ENCODE data around the gene TSC22D4.
A peak's percentile ranks its signal among the peaks of the same experiment; 100 is the strongest.

The TSC22D4 gene

GRCh38 chr7:100435401-100436304 is 43.4 kb downstream of the TSC22D4 start (continued):
- TF ChIP-seq PRDM2 (tag by site-specific recombination; IDR thresholded peaks at IDR 0.05; ENCODE audit: borderline replicate concordance) (no peak), ZSCAN18 (tag by site-specific recombination; IDR thresholded peaks at IDR 0.05) (no peak), ZNF626 (tag by site-specific recombination; IDR thresholded peaks at IDR 0.05) (no peak), ATF2 (tag by site-specific recombination; IDR thresholded peaks at IDR 0.05; ENCODE audit: low read depth) (no peak), ZNF140 (tag by site-specific recombination; IDR thresholded peaks at IDR 0.05) (no peak), ZFP41 (tag by site-specific recombination; IDR thresholded peaks at IDR 0.05; ENCODE audit: borderline replicate concordance) (no peak), ZNF148 (tag by site-specific recombination; IDR thresholded peaks at IDR 0.05; ENCODE audit: borderline replicate concordance) (no peak), ZNF529 (tag by site-specific recombination; IDR thresholded peaks at IDR 0.05; ENCODE audit: insufficient replicate concordance) (no peak), MZF1 (tag by site-specific recombination; IDR thresholded peaks at IDR 0.05; ENCODE audit: borderline replicate concordance) (no peak), ZSCAN23 (tag by site-specific recombination; IDR thresholded peaks at IDR 0.05) (no peak), KLF10 (tag by site-specific recombination; IDR thresholded peaks at IDR 0.05) (no peak), ZNF292 (tag by site-specific recombination; IDR thresholded peaks at IDR 0.05; ENCODE audit: borderline replicate concordance, low read depth) (no peak), HOXC10 (CRISPR knock-in tag; IDR thresholded peaks at IDR 0.05) (no peak), ZNF544 (tag by site-specific recombination; IDR thresholded peaks at IDR 0.05) (no peak), BCL11A (tag by site-specific recombination; IDR thresholded peaks at IDR 0.05; ENCODE audit: low read depth) (0 out of 2 replicates have a peak, but pooled peaks have one; percentile 58), ZNF514 (tag by site-specific recombination; IDR thresholded peaks at IDR 0.05) (no peak), ZBTB48 (tag by site-specific recombination; IDR thresholded peaks at IDR 0.05) (no peak), YY1 (tag by site-specific recombination; IDR thresholded peaks at IDR 0.05) (0 out of 2 replicates have a peak, but pooled peaks have one; percentile 19), ZBTB10 (tag by site-specific recombination; IDR thresholded peaks at IDR 0.05) (peak; percentile 85), ZNF354C (tag by site-specific recombination; IDR thresholded peaks at IDR 0.05; ENCODE audit: borderline replicate concordance, low read depth) (no peak), PATZ1 (tag by site-specific recombination; IDR thresholded peaks at IDR 0.05) (peak; percentile 32; the same call in 1 of the 2 replicates)
